GM12878 (cell line): Measurements from ENCODE around the gene HSD17B14. TPM values are rescaled to one million over a fixed set of nuclear protein-coding genes. Genes with fewer than 3 reads are reported as not detected.
A peak's percentile ranks its signal among the peaks of the same experiment; 100 is the strongest.

ENCODE experiments used
- BACH1 ChIP-seq: fragments of 450-650 bp; IDR thresholded peaks from 2 replicates; pipeline ENCODE4 v1.6.1; 2017; ENCODE audit warnings: mild to moderate bottlenecking, borderline replicate concordance
- CBFB ChIP-seq: IDR thresholded peaks from 2 replicates; pipeline ENCODE4 v1.6.1; 2016; ENCODE audit warnings: antibody characterized with exemption, low read depth
- E2F8 ChIP-seq: fragments of 450-650 bp; IDR thresholded peaks from 2 replicates; pipeline ENCODE4 v1.6.1; 2018; ENCODE audit warnings: mild to moderate bottlenecking, low read depth, moderate library complexity; ENCODE audit not compliant: partially characterized antibody
- ETV6 ChIP-seq, 2 experiments: fragments of 450-650 bp in 1 of 2; IDR thresholded peaks in 1 of 2; conservative IDR thresholded peaks in 1 of 2; 2 replicates each; pipeline ENCODE4 v1.6.1; 2014; ENCODE audit warnings: antibody characterized with exemption in 1 of 2, borderline replicate concordance in 1 of 2, low read depth in 1 of 2, mild to moderate bottlenecking in 1 of 2, moderate library complexity in 1 of 2
- HCFC1 ChIP-seq: fragments of 150-350 bp; IDR thresholded peaks from 2 replicates; pipeline ENCODE4 v1.6.1; 2014; ENCODE audit warnings: low read length
- IKZF1 ChIP-seq: fragments of 450-650 bp; conservative IDR thresholded peaks from 2 replicates; pipeline ENCODE4 v1.6.1; 2017; ENCODE audit warnings: antibody characterized with exemption, mild to moderate bottlenecking
- NFYA ChIP-seq: IDR thresholded peaks from 2 replicates; pipeline ENCODE4 v1.6.1; 2011; ENCODE audit warnings: low read depth, mild to moderate bottlenecking, low read length, improper control_type of control experiment, borderline replicate concordance
- NR2C2 ChIP-seq: IDR thresholded peaks from 2 replicates; pipeline ENCODE4 v1.6.1; 2011; ENCODE audit warnings: borderline replicate concordance, low read depth; ENCODE audit not compliant: control insufficient read depth, insufficient read length
- PAX5 ChIP-seq: IDR thresholded peaks from 2 replicates; pipeline ENCODE4 v1.6.1; 2011; ENCODE audit warnings: low read depth, low read length, borderline replicate concordance
- PKNOX1 ChIP-seq: fragments of 450-650 bp; IDR thresholded peaks from 2 replicates; pipeline ENCODE4 v1.6.1; 2016; ENCODE audit warnings: mild to moderate bottlenecking
- RBBP5 ChIP-seq: fragments of 200-600 bp; sonication (generic); conservative IDR thresholded peaks from 2 replicates; pipeline ENCODE4 v1.6.1; 2016
- RELA ChIP-seq: fragments of 450-650 bp; IDR thresholded peaks from 2 replicates; pipeline ENCODE4 v1.8.0; 2014; ENCODE audit warnings: borderline replicate concordance; ENCODE audit not compliant: partially characterized antibody
- SKIL ChIP-seq: fragments of 450-650 bp; IDR thresholded peaks from 2 replicates; pipeline ENCODE4 v1.6.1; 2017; ENCODE audit warnings: mild to moderate bottlenecking, low read depth, inconsistent platforms; ENCODE audit not compliant: poor library complexity, severe bottlenecking
- STAT1 ChIP-seq: fragments of 450-650 bp; conservative IDR thresholded peaks from 2 replicates; pipeline ENCODE4 v1.6.1; 2014; ENCODE audit warnings: antibody characterized with exemption, mild to moderate bottlenecking
- YY1 ChIP-seq: IDR thresholded peaks from 2 replicates; pipeline ENCODE4 v1.6.1; 2011; ENCODE audit warnings: low read depth, mild to moderate bottlenecking, low read length
- ZBTB40 ChIP-seq: fragments of 450-650 bp; IDR thresholded peaks from 2 replicates; pipeline ENCODE4 v1.6.1; 2016; ENCODE audit warnings: mild to moderate bottlenecking, moderate library complexity, borderline replicate concordance
- ZNF622 ChIP-seq: fragments of 450-650 bp; IDR thresholded peaks from 2 replicates; pipeline ENCODE4 v1.6.1; 2017; ENCODE audit warnings: mild to moderate bottlenecking, inconsistent platforms
- ZZZ3 ChIP-seq: IDR thresholded peaks from 2 replicates; pipeline ENCODE4 v1.6.1; 2011; ENCODE audit warnings: low read depth; ENCODE audit not compliant: control insufficient read depth, insufficient read length
- polyA plus RNA-seq, 11 experiments: library from polyadenylated mRNA; depleted of rRNA in 4 of 11; unstranded in 6 of 11; stranded (reverse) in 5 of 11; fragments of >200 nt; fragmentation: Nextera tagmentation in 4 of 11; fragmentation: Illumina TruSeq in 1 of 11; extraction: Ambion mirVana in 4 of 11; extraction: Trizol in 1 of 11; gene quantifications; 1 replicate in 1 of 11; 2 replicates in 10 of 11; pipeline versions ENCODE4 v1.2.1 to v1.2.3, GENCODE V29; 2011 to 2016; ENCODE audit warnings: inconsistent platforms in 2 of 11, missing spikeins in 2 of 11, low read depth in 1 of 11
- total RNA-seq, 4 experiments: library from RNA; depleted of rRNA in 3 of 4; stranded (reverse); fragments of >200 nt in 3 of 4; fragmentation: Illumina TruSeq in 1 of 4; extraction: Trizol in 1 of 4; gene quantifications; 2 replicates each; pipeline versions ENCODE4 v1.2.1 to v1.2.3, GENCODE V29; 2013 to 2021

Gene HSD17B14
- total and polyA plus RNA-seq, 10 of the 15 experiments (the other 5 are each of a cell fraction or from before 2014, with no cell fraction given): 0.21 to 4.1 (median 0.61) TPM

GRCh38 chr19:48812094-48812929 lies 24.0 kb downstream of the HSD17B14 start (continued):
- no peak for TF ChIP-seq E2F8
- no peak for TF ChIP-seq SKIL
- no peak for TF ChIP-seq RELA
- TF ChIP-seq CBFB: no peak
- no peak for TF ChIP-seq YY1
- TF ChIP-seq HCFC1: no peak
- TF ChIP-seq NR2C2: no peak
- TF ChIP-seq STAT1: no peak
- TF ChIP-seq ETV6 (conservative IDR thresholded peaks at IDR 0.05 in 1 of 2, IDR thresholded peaks at IDR 0.05 in 1 of 2; ENCODE audit: borderline replicate concordance in 1 of 2, low read depth in 1 of 2): no peak
- TF ChIP-seq PKNOX1: peak; percentile 82
- no peak for TF ChIP-seq ZZZ3
- no peak for TF ChIP-seq PAX5
- no peak for TF ChIP-seq RBBP5
- TF ChIP-seq NFYA: no peak
- TF ChIP-seq ZNF622: no peak
- TF ChIP-seq IKZF1: peak; percentile 42
- TF ChIP-seq BACH1: 0 out of 2 replicates have a peak, but pooled peaks have one; percentile 22
- no peak for TF ChIP-seq ZBTB40
